Measurements from ENCODE around the gene FCHSD2. TPM values are rescaled to one million over a fixed set of nuclear protein-coding genes. Genes with fewer than 3 reads are reported as not detected.
"Not testable (repeated sequence)": the region's sequence is repeated elsewhere in the genome, so short reads cannot be mapped to it uniquely, and the experiment has no call there.

The FCHSD2 gene
- total RNA-seq, 1 donor from 2014 or later = 19.2 TPM

DNA sequence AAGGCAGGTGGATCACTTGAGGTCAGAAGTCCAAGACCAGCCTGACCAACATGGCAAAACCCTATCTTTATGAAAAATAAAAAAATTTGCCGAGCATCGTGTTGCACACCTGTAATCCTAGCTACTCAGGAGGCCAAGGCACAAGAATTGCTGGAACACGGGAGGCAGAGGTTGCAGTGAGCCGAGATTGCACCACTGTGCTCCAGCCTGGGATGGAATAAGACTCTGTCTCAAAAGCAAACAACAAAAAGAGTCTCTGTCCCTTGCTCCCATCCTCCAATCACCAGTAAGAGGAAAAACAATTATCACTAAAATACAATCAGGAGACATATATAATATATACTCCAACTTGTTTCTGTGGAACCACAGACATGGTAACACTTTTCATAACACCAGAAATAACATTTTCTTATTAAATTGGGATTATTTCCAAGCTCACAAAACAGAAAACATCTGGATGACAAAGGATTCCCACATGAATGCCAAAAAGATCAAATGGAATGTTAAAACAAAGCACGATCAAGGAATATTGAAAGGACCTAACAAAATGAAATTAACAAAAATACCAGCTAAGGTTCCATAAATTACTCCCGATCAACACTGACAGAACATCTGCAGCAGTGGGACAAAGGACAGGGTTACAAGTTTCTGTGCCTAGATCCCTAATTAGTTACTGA lies 15.2 kb downstream of the FCHSD2 start:
- ATAC-seq (peak; percentile 37), DNase-seq (ENCODE audit: low spot score) (peak; percentile 23)

DNA sequence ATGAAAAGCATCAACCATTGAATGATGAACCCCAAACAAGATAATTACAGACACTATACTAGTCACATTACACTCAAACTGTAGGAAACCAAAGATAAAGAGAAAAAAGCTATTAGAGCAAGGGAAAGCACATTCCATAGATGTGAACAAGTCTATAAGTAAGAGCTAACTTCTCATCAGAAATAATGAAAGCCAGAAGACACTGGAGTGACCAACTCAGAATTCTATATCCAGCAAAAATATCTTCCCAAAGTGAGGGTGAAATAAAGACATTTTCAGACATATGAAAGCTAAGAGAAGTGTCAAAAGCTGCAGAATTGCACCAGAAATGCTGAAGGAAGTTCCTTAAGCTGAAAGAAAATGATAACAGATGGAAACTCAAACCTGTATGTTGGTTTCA lies 17.3 kb downstream of the FCHSD2 start:
- DNase-seq (ENCODE audit: low spot score) = no peak
- ATAC-seq = no peak

GRCh38 chr11:73123892-73124291 lies 18.2 kb downstream of the FCHSD2 start:
- not testable (repeated sequence) for DNase-seq (ENCODE audit: low spot score); ATAC-seq

GRCh38 chr11:73121692-73122091 lies 20.4 kb downstream of the FCHSD2 start:
- ATAC-seq = no peak
- DNase-seq (ENCODE audit: low spot score) = no peak

DNA sequence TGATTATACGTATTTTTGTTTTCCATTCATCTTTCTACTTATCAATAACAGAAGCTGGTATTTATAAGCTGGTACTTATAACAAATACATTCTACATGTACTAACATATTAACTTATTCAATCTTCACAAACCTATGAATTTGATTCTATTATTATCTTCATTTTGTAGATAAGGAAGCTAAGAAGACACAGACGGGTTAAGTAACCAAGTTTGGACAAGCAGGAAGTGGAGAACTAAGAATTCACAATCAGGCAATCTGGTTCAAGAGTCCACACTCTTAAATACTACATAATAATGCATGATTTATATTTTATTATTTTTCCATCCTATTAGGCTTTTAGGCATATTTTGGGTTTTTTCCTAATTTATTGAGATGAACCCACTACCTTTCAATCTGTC lies 25.0 kb downstream of the FCHSD2 start:
- ATAC-seq = no peak

DNA sequence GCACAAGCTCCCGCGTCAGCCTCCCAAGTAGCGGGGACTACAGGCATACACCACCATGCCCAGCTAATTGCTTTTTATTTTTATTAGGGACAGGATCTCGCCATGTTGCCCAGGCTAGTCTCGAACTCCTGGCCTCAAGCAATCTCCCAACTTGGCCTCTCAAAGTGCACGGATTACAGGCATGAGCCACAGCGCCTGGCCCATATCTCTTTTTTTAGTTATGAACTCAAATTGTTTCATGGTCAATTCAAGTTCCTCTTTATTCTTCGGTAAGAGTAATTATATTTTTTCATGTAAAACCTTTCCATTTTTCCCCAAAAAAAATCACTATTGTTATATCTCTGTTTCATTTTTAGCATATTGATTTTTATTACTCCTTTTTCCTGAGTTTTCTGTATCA lies 25.5 kb downstream of the FCHSD2 start:
- DNase-seq (ENCODE audit: low spot score) (no peak), ATAC-seq (no peak)

More for the DNA sequence above, 25.0 kb downstream of the FCHSD2 start:
- no peak for DNase-seq (ENCODE audit: low spot score)

DNA sequence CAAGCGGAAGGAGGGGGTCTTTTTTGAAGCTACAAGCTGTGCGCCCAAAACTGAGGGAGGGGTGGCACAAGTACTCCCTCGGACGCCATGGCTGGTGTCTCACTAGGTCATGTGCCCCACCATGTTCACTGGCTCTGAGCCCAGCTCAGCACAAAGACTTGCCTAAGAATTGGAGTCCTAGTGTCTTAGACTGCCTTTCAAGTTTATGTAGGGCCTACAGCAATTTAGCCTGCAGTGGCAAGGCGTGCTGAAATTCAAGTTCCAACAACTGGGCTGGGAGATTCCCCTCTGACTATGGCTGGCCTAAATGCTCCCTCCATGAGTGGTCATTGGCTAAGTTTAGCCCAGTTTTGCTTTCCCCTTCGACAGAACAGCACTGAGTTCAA lies 27.3 kb downstream of the FCHSD2 start:
- ATAC-seq (no peak), DNase-seq (ENCODE audit: low spot score) (no peak)

DNA sequence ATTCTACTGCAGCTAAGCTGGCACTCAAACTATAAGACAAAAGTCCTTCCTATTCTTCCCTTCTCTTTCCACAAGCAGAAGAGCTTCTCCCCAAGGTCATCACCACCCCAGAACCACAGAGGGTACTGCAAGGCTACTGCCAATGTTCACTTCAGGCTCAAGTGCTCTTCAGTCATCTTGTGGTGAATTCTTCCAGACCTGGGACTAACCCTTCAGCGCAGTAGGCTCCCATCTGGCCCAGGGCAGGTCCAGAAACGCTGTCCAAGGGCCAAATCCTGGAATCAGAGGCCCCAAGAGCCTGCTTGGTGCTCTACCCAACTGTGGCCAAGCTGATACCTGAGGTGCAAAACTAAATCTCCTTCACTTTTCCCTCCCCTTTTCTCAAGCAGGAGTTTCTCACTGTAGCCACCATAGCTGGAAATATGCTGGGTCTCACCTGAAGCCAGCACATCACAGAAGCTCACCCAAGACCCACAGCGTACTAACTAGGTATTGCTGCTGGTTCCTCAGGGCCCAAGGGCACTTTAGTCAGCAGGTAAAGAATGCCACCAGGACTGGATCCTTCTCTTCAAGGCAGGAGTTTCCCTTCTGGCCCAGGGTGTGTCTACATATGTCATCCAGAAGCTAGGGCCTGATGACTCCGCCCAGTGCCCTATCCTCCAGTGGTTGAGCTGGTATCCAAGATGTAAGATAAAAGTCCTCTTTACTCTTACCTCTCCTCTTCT lies 27.8 kb downstream of the FCHSD2 start:
- ATAC-seq (no peak), DNase-seq (ENCODE audit: low spot score) (no peak)

DNA sequence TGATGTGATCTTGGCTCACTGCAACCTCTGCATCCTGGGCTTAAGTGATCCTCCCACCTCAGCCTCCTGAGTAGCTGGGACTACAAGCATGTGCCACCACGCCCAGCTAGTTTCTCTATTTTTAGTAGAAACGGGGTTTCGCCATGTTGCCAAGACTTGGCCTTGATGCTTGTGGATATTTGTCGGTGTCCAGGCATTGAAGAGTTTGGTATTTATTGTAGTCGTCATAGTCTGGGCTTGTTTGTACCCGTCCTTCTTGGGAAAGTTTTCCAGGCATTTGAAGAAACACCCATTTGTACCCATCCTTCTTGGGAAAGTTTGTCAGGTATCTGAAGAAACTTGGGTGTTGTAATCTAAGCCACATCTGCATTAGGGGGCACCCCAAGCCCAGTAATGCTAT lies 28.7 kb downstream of the FCHSD2 start:
- ATAC-seq (no peak), DNase-seq (ENCODE audit: low spot score) (no peak)

GRCh38 chr11:73107597-73107996 lies 34.5 kb downstream of the FCHSD2 start:
- ATAC-seq (no peak), DNase-seq (ENCODE audit: low spot score) (no peak)

GRCh38 chr11:73106347-73106746 lies 35.8 kb downstream of the FCHSD2 start:
- ATAC-seq = no peak

GRCh38 chr11:73100578-73100977 lies 41.5 kb downstream of the FCHSD2 start:
- no peak for ATAC-seq
- no peak for DNase-seq (ENCODE audit: low spot score)

More at GRCh38 chr11:73106347-73106746, 35.8 kb downstream of the FCHSD2 start:
- no peak for DNase-seq (ENCODE audit: low spot score)

- ATAC-seq (no peak), DNase-seq (ENCODE audit: low spot score) (no peak)
These were observed 42.4 kb downstream of the FCHSD2 start for GRCh38 chr11:73099512-73100266.

GRCh38 chr11:73095613-73096012 lies 46.5 kb downstream of the FCHSD2 start:
- no peak for DNase-seq (ENCODE audit: low spot score)

DNA sequence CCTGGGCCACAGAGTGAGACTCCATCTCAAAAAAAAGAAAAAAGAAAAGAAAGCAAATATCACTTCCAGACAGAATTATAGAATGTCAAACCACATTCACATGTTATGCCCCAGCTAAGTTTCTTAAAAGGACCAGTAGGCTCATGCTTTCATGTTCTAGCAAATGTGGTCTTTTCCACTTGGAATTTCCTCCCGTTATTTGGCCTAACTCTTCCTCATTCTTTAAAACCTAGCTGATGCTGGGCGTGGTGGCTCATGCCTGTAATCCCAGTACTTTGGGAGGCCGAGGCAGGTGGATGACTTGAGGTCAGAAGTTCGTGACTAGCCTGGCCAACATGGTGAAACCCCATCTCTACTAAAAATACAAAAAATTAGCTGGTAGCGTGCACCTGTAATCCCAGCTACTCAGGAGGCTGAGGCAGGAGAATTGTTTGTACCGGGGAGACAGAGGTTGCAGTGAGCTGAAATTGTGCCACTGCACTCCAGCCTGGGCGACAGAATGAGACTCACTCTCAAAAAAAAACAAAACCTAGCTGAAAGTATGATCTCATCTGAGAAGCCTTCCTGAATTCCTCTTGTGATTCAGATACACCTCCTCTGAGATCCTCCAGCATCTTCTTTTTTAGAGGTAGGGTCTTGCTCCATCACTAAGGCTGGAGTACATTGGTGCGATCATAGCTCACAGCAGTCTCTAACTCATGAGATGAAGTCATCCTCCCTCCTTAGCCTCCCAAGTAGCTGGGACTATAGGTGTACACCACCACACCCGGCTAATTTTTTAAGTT lies 50.4 kb downstream of the FCHSD2 start:
- no peak for ATAC-seq
- no peak for DNase-seq (ENCODE audit: low spot score)

More at GRCh38 chr11:73095613-73096012, 46.5 kb downstream of the FCHSD2 start:
- peak; percentile 52 for ATAC-seq

DNA sequence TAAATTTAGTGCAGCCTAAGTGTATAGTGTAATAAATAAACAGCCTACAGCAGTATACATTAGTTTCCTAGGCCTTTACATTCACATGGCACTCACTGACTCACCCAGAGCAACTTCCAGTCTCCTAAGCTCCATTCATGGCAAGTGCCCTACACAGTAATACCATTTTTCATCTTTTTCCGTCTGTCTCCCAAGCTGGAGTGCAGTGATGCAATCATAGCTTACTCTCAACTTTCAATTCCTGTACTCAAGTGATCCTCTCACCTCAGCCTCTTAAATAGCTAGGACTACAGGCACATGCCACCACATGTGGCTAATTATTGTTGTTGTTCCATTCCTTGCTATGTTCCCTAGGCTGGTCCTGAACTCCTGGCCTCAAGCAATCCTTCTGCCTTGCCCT lies 54.4 kb downstream of the FCHSD2 start:
- DNase-seq (ENCODE audit: low spot score) (no peak), ATAC-seq (peak; percentile 51)

GRCh38 chr11:73085189-73085875 lies 56.8 kb downstream of the FCHSD2 start:
- peak; percentile 31 for ATAC-seq
- no peak for DNase-seq (ENCODE audit: low spot score)

DNA sequence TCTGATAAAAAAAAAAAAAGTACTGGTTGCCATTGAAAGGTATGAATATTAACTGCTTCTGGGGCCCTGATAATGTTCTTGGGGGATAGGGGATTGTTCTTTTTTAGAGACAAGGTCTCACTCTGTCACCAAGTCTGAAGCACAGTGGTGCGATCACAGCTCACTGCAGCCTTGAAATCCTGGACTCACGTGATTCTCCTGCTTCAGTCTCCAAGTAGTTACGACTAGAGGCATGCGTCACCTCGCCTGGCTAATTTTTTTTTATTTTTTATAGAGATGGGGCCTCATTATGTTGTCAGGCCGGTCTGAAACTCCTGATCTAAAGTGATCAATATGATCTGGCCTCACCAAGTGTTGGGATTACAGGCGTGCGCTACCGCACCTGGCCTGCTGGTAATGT lies 63.5 kb downstream of the FCHSD2 start:
- DNase-seq (ENCODE audit: low spot score) = no peak
- ATAC-seq = no peak

DNA sequence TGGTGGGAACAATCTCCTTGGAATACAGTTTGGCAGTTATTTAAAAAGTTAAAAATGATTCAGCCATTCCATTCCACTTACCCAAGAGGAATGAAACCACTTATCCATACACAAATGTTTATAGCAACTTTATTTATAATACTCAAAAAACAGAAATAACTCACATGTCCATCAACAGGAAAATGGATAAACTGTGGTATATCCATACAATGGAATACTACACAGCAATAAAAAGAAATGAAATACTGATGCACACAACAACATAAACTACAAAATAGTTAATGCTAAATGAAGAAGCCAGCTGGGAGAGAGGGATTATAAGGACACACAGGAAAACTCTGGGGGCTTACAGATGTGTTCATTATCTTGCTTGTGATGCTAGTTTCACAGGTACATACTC lies 64.7 kb downstream of the FCHSD2 start:
- DNase-seq (ENCODE audit: low spot score) (no peak), ATAC-seq (no peak)

DNA sequence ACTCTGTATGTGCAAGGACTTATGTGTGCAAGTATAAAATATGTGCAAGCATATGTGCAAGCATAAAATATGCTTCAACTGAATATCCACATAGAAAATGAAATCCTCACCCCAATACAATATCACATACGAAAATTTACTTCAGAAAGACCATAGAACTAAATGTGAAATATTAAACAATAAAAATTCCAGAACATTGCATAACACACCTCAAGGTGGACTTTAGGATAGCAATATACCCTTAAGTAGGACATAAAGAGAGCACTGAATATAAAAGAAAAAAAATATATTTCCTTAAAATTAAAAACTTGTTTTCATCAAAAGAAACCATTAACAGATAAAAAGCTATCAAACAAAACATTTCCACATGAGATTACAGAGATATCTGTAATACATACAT lies 67.8 kb downstream of the FCHSD2 start:
- DNase-seq (ENCODE audit: low spot score) (no peak), ATAC-seq (no peak)

Data from left lobe of liver (tissue), 2 donors.